CD4-positive, alpha-beta T cell (primary cell): Measurements from ENCODE around the gene FAM151A. TPM values are rescaled to one million over a fixed set of nuclear protein-coding genes. Genes with fewer than 3 reads are reported as not detected.

ENCODE experiments used
- ATAC-seq: fragments of 200-7000 bp; cut with Tn5 transposase; one replicate; pipeline ENCODE4 v1.10.0; 2022; ENCODE audit warnings: mild to moderate bottlenecking; ENCODE audit not compliant: poor library complexity
- CTCF ChIA-PET: fragments of 350-600 bp; sonication (Branson Sonifier 250); formaldehyde crosslinking; loops from one replicate; lab custom pipeline; 2021; ENCODE audit warnings: antibody characterized with exemption, inconsistent platforms; lab: Charles Lee
- POLR2A ChIA-PET: fragments of 350-600 bp; sonication (Branson Sonifier 250); formaldehyde crosslinking; loops from one replicate; lab custom pipeline; 2021; ENCODE audit warnings: antibody characterized with exemption, inconsistent platforms; lab: Charles Lee
- DNase-seq, 14 experiments: peaks; one replicate each; pipeline ENCODE4 v3.0.0-alpha.2; 2013 to 2020; ENCODE audit warnings: mixed read lengths in 2 of 14
- H3K27ac ChIP-seq, 2 donors: one replicate each; pipeline versions ENCODE4 v1.5.1 to v1.7.0; 2013; ENCODE audit warnings: low read length in 2 of 2, low read depth in 1 of 2, mild to moderate bottlenecking in 1 of 2
- H3K27me3 ChIP-seq, 2 experiments: 1 replicate in 1 of 2; 2 replicates in 1 of 2; pipeline versions ENCODE4 v1.6.1 to v1.7.0; 2013; ENCODE audit warnings: low read length in 2 of 2, control low read depth in 1 of 2, mild to moderate bottlenecking in 1 of 2, moderate library complexity in 1 of 2; ENCODE audit not compliant: insufficient read depth in 2 of 2, control insufficient read depth in 1 of 2
- H3K36me3 ChIP-seq: one replicate; pipeline ENCODE4 v1.6.1; 2013; ENCODE audit warnings: low read length, control low read depth; ENCODE audit not compliant: insufficient read depth
- H3K4me1 ChIP-seq: one replicate; pipeline ENCODE4 v1.6.1; 2013; ENCODE audit warnings: low read length, control low read depth; ENCODE audit not compliant: insufficient read depth
- H3K4me3 ChIP-seq: one replicate; pipeline ENCODE4 v1.5.1; 2013; ENCODE audit warnings: mild to moderate bottlenecking, low read length, moderate library complexity
- H3K9me3 ChIP-seq, 2 experiments: 1 replicate in 1 of 2; 2 replicates in 1 of 2; pipeline versions ENCODE4 v1.6.1 to v1.7.0; 2013; ENCODE audit warnings: low read length in 2 of 2, mild to moderate bottlenecking in 2 of 2, control low read depth in 1 of 2, moderate library complexity in 1 of 2; ENCODE audit not compliant: control insufficient read depth in 1 of 2, insufficient read depth in 1 of 2
- H3K27ac Mint-ChIP-seq: one replicate; pipeline ENCODE4 v1.8.0; 2020; ENCODE audit warnings: mixed read lengths
- H3K27me3 Mint-ChIP-seq: one replicate; pipeline ENCODE4 v1.8.0; 2021; ENCODE audit warnings: mixed read lengths
- H3K36me3 Mint-ChIP-seq: one replicate; pipeline ENCODE4 v1.8.0; 2021; ENCODE audit warnings: low read depth, mixed read lengths
- H3K4me1 Mint-ChIP-seq: one replicate; pipeline ENCODE4 v1.8.0; 2021; ENCODE audit warnings: low read depth, mixed read lengths
- H3K4me3 Mint-ChIP-seq: one replicate; pipeline ENCODE4 v1.8.0; 2020; ENCODE audit warnings: mild to moderate bottlenecking, mixed read lengths
- H3K9me3 Mint-ChIP-seq: one replicate; pipeline ENCODE4 v1.8.0; 2020; ENCODE audit warnings: mixed read lengths
- CTCF ChIP-seq: fragments of 200-600 bp; IDR thresholded peaks from one replicate; pipeline ENCODE4 v1.8.0; 2022; ENCODE audit warnings: antibody characterized with exemption, mild to moderate bottlenecking
- intact Hi-C, 2 experiments: fragments of 100-400 bp; cut with DNase I in 1 of 2; cut with micrococcal nuclease in 1 of 2; formaldehyde crosslinking; loops; one replicate each; pipeline versions ENCODE4 v1.15.1 to v1.9.0; 2023 to 2025; cut with DNase I, micrococcal nuclease
- total RNA-seq, 174 experiments: library from RNA in 2 of 174; stranded (reverse) in 2 of 174; gene quantifications; one replicate each; pipeline ENCODE4 v1.2.3 and lab custom pipeline; 2021 to 2026

Gene FAM151A
- total RNA-seq, 2 experiments from 2014 or later, result not detected

GRCh38 chr1:54575605-54576290 lies 47.6 kb downstream of the FAM151A start:
- ChIA-PET CTCF (interaction anchor here (0.5 kb wide), 1 partner anchor 18 kb away, joined by 3 read pairs; no protein-coding TSS in a partner anchor), POLR2A (no interaction called here)
- H3K4me1 Mint-ChIP-seq, result no peaks in the 10 kb centered on the region
- TF ChIP-seq CTCF, result no peak
- DNase-seq (no peak), ATAC-seq (no peak)
- no peak overlapping the region for H3K27ac ChIP-seq
- H3K36me3 ChIP-seq, result no peaks in the 10 kb centered on the region
- H3K27me3 Mint-ChIP-seq, result no peaks in the 10 kb centered on the region
- no peaks in the 10 kb centered on the region for H3K9me3 Mint-ChIP-seq
- H3K4me3 Mint-ChIP-seq, result no peak overlapping the region
- no peak overlapping the region for H3K4me3 ChIP-seq
- no peaks in the 10 kb centered on the region for H3K4me1 ChIP-seq
- H3K36me3 Mint-ChIP-seq, result no peaks in the 10 kb centered on the region
- no peaks in the 10 kb centered on the region for H3K9me3 ChIP-seq
- intact Hi-C loops, result no loop called here
- H3K27ac Mint-ChIP-seq, result no peak overlapping the region
- H3K27me3 ChIP-seq, result no peaks in the 10 kb centered on the region

GRCh38 chr1:54575161-54575560 lies 48.2 kb downstream of the FAM151A start:
- no peaks in the 10 kb centered on the region for H3K9me3 ChIP-seq
- CTCF ChIA-PET, result no interaction called here
- POLR2A ChIA-PET, result no interaction called here
- H3K27ac ChIP-seq, result no peak overlapping the region
- no peak for DNase-seq
- Mint-ChIP-seq H3K27me3 (no peaks in the 10 kb centered on the region), H3K36me3 (no peaks in the 10 kb centered on the region), H3K4me3 (no peak overlapping the region), H3K4me1 (no peaks in the 10 kb centered on the region), H3K27ac (no peak overlapping the region), H3K9me3 (no peaks in the 10 kb centered on the region)
- H3K27me3 ChIP-seq, result no peaks in the 10 kb centered on the region
- no peak for TF ChIP-seq CTCF
- ATAC-seq, result no peak
- intact Hi-C loops, result no loop called here
- no peaks in the 10 kb centered on the region for H3K4me1 ChIP-seq
- no peak overlapping the region for H3K4me3 ChIP-seq
- no peaks in the 10 kb centered on the region for H3K36me3 ChIP-seq

- Mint-ChIP-seq H3K4me1 (no peaks in the 10 kb centered on the region), H3K4me3 (no peak overlapping the region), H3K36me3 (no peaks in the 10 kb centered on the region), H3K27me3 (no peaks in the 10 kb centered on the region), H3K27ac (no peak overlapping the region), H3K9me3 (no peaks in the 10 kb centered on the region)
- intact Hi-C loops, result no loop called here
- ChIA-PET CTCF (no interaction called here), POLR2A (no interaction called here)
- ATAC-seq, result no peak
- Histone ChIP-seq H3K4me1 (no peaks in the 10 kb centered on the region), H3K27me3 (no peaks in the 10 kb centered on the region), H3K27ac (no peak overlapping the region), H3K4me3 (no peak overlapping the region), H3K36me3 (no peaks in the 10 kb centered on the region), H3K9me3 (no peaks in the 10 kb centered on the region)
- no peak for TF ChIP-seq CTCF
- no peak for DNase-seq
Observed at GRCh38 chr1:54574158-54574778, 49.1 kb downstream of the FAM151A start.
